ENCODE results near the gene EIF5.

DNA sequence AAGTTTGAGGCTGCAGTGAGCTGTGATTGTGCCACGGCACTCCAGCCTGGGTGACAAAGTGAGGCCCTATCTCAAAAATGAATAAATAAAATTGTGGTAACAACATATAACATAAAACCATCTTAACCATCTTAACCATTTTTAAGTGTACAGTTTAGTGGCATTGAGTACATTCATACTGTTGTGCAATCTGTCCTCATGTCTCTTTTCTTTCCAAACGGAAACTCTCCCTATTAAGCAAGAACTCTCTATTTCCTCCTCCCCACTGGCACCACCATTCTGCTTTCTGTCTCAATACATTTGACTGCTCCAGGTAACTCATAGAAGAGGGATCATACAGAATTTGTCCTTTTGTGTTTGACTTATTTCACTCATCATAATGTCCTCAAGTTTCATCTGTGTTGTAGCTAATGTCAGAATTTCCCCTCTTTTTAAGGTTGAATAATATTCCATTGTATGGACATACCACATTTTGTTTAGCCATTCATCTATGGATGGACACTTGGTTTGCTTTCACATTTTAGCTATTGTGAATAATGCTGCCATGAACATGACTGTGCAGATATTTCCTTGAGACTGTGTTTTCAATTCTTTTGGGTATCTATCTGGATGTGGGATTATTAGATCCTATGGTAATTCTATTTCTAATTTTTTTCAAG, 46.8 kb downstream of the EIF5 start:
- TF ChIP-seq, protein P1, sequence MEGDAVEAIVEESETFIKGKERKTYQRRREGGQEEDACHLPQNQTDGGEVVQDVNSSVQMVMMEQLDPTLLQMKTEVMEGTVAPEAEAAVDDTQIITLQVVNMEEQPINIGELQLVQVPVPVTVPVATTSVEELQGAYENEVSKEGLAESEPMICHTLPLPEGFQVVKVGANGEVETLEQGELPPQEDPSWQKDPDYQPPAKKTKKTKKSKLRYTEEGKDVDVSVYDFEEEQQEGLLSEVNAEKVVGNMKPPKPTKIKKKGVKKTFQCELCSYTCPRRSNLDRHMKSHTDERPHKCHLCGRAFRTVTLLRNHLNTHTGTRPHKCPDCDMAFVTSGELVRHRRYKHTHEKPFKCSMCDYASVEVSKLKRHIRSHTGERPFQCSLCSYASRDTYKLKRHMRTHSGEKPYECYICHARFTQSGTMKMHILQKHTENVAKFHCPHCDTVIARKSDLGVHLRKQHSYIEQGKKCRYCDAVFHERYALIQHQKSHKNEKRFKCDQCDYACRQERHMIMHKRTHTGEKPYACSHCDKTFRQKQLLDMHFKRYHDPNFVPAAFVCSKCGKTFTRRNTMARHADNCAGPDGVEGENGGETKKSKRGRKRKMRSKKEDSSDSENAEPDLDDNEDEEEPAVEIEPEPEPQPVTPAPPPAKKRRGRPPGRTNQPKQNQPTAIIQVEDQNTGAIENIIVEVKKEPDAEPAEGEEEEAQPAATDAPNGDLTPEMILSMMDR (IDR thresholded peaks at IDR 0.05) = no peak
- no peak for TF ChIP-seq POLR2A (IDR thresholded peaks at IDR 0.05)
